ENCODE measurements around the gene OR5D14.

The OR5D14 gene

DNA sequence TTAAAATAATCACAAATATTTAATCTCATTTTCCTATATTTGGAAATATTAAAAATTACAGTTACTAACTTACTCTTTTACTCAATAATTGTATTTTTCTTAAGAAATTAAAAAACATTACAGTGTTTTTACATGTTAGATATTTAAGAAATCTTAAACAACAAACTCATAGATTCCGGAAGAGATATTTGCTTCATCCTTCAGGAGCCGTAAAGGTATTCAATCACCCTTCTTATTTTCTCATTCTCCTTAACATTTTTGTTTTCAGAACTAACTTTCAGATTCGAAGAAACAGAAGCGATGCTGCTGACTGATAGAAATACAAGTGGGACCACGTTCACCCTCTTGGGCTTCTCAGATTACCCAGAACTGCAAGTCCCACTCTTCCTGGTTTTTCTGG, 24.0 kb downstream of the OR5D14 start, which contains the start of gene OR5D18:
Gene OR5D18 (plus strand): TSS at position 301 of the 400 bp plus-strand sequence. CDS start 0 bp downstream, at position 301.
- Histone ChIP-seq H3K27me3 (ENCODE audit: insufficient read depth, low read depth, severe bottlenecking) (peaks cover 38% of the 10 kb centered on the region), H3K27ac (no peak within 1 kb of the TSS), H3K36me3 (no peaks in the 10 kb centered on the region), H3K9me3 (ENCODE audit: severe bottlenecking) (no peaks in the 10 kb centered on the region), H3K4me3 (ENCODE audit: low read depth, low read length) (no peak within 1 kb of the TSS)
- DNase-seq = no peak
- TF ChIP-seq CTCF (IDR thresholded peaks at IDR 0.05; ENCODE audit: low read depth, low read length) = no peak

DNA sequence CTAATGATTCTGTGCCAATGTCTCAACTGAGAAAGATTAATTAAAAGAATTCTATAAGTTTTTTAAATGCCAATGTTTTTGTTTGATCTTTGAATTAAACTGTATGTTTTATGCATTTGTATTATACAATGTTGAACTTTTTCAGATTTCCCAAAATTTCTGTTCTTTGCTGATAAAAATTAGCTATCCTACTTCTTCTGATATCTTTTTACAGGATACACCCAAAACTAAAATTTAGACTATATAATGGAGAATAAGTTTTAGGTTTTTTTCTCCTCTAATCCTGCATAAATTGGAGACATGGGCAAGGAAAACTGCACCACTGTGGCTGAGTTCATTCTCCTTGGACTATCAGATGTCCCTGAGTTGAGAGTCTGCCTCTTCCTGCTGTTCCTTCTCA, 31.6 kb downstream of the OR5D14 start, which contains the start of gene OR5L2:
Gene OR5L2 (plus strand): TSS at position 301 of the 400 bp plus-strand sequence. CDS start 0 bp downstream, at position 301.
- DNase-seq = no peak
- Histone ChIP-seq H3K27ac (no peak within 1 kb of the TSS), H3K4me3 (ENCODE audit: low read depth, low read length) (no peak within 1 kb of the TSS), H3K36me3 (no peaks in the 10 kb centered on the region), H3K27me3 (ENCODE audit: insufficient read depth, low read depth, severe bottlenecking) (peaks cover 5% of the 10 kb centered on the region), H3K9me3 (ENCODE audit: severe bottlenecking) (no peaks in the 10 kb centered on the region)
- TF ChIP-seq CTCF (IDR thresholded peaks at IDR 0.05; ENCODE audit: low read depth, low read length) = no peak

DNA sequence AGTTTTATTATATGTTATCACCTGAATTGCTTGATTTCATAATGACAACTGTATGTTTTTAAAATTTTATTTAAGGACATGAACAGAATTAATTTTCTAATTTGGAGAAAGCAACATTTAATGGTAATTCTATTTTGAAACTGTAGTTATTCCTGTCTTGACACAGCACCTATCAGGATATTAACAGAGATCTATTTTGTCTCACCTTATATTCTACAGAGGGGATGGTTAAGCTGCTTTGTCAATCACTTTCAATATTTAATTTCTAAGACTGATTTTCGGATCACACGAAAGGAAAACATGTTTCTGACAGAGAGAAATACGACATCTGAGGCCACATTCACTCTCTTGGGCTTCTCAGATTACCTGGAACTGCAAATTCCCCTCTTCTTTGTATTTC, 43.1 kb downstream of the OR5D14 start, which contains the start of gene OR5D16:
Gene OR5D16 (plus strand): TSS at position 301 of the 400 bp plus-strand sequence. CDS start 0 bp downstream, at position 301.
- no peaks in the 10 kb centered on the region for H3K9me3 ChIP-seq (ENCODE audit: severe bottlenecking)
- no peak for DNase-seq
- H3K4me3 ChIP-seq (ENCODE audit: low read depth, low read length) = no peak within 1 kb of the TSS
- no peaks in the 10 kb centered on the region for H3K36me3 ChIP-seq
- peaks cover 12% of the 10 kb centered on the region for H3K27me3 ChIP-seq (ENCODE audit: insufficient read depth, low read depth, severe bottlenecking)
- no peak for TF ChIP-seq CTCF (IDR thresholded peaks at IDR 0.05; ENCODE audit: low read depth, low read length)
- H3K27ac ChIP-seq = no peak within 1 kb of the TSS

Data from WERI-Rb-1 (cell line).